ENCODE measurements around the gene SPDYA. TPM values are rescaled to one million over a fixed set of nuclear protein-coding genes. Genes with fewer than 3 reads are reported as not detected.

The SPDYA gene
- total RNA-seq, 4 donors from 2014 or later, result 0.26 to 2.3 (median 1.0) TPM

GRCh38 chr2:28824207-28824606 lies 13.6 kb downstream of the SPDYA start:
- H3K9me3 ChIP-seq, result no peaks in the 10 kb centered on the region
- 85% methylated on average over 2 of the region's 2 CpGs for WGBS
- no peak for DNase-seq (ENCODE audit: low spot score in 2 of 2)
- no peaks in the 10 kb centered on the region for H3K36me3 ChIP-seq
- H3K4me3 ChIP-seq, result no peak overlapping the region
- TF ChIP-seq POLR2AphosphoS5 (IDR thresholded peaks at IDR 0.05) (no peak), POLR2A (IDR thresholded peaks at IDR 0.05) (no peak), CTCF (IDR thresholded peaks at IDR 0.05) (no peak), EP300 (IDR thresholded peaks at IDR 0.05) (no peak)
- H3K27me3 ChIP-seq, result no peaks in the 10 kb centered on the region
- H3K4me1 ChIP-seq, result peaks cover 3% of the 10 kb centered on the region
- H3K27ac ChIP-seq, result no peak overlapping the region

GRCh38 chr2:28824870-28825269 lies 14.2 kb downstream of the SPDYA start:
- H3K36me3 ChIP-seq, result no peaks in the 10 kb centered on the region
- H3K4me1 ChIP-seq, result peaks cover 3% of the 10 kb centered on the region
- H3K27ac ChIP-seq, result no peak overlapping the region

GRCh38 chr2:28828382-28828781 lies 17.7 kb downstream of the SPDYA start:
- no peak for DNase-seq (ENCODE audit: low spot score in 2 of 2)
- no peaks in the 10 kb centered on the region for H3K36me3 ChIP-seq
- H3K27me3 ChIP-seq, result no peaks in the 10 kb centered on the region
- WGBS, result 86% methylated on average over 2 of the region's 2 CpGs
- H3K27ac ChIP-seq, result no peak overlapping the region
- no peaks in the 10 kb centered on the region for H3K9me3 ChIP-seq
- TF ChIP-seq CTCF (IDR thresholded peaks at IDR 0.05), result no peak
- TF ChIP-seq POLR2AphosphoS5 (IDR thresholded peaks at IDR 0.05), result no peak
- no peak overlapping the region for H3K4me3 ChIP-seq
- no peaks in the 10 kb centered on the region for H3K4me1 ChIP-seq

More at GRCh38 chr2:28824870-28825269, 14.2 kb downstream of the SPDYA start:
- Histone ChIP-seq H3K9me3 (no peaks in the 10 kb centered on the region), H3K4me3 (no peak overlapping the region), H3K27me3 (no peaks in the 10 kb centered on the region)
- TF ChIP-seq EP300 (IDR thresholded peaks at IDR 0.05), result no peak
- TF ChIP-seq POLR2AphosphoS5 (IDR thresholded peaks at IDR 0.05), result no peak
- no peak for TF ChIP-seq POLR2A (IDR thresholded peaks at IDR 0.05)
- no peak for TF ChIP-seq CTCF (IDR thresholded peaks at IDR 0.05)
- no peak for DNase-seq (ENCODE audit: low spot score in 2 of 2)

GRCh38 chr2:28833740-28834470 lies 23.3 kb downstream of the SPDYA start:
- no peak for DNase-seq (ENCODE audit: low spot score in 2 of 2)
- TF ChIP-seq CTCF (IDR thresholded peaks at IDR 0.05), result no peak
- TF ChIP-seq EP300 (IDR thresholded peaks at IDR 0.05), result no peak
- TF ChIP-seq POLR2AphosphoS5 (IDR thresholded peaks at IDR 0.05), result no peak
- no peak for TF ChIP-seq POLR2A (IDR thresholded peaks at IDR 0.05)
- Histone ChIP-seq H3K27ac (no peak overlapping the region), H3K4me1 (no peaks in the 10 kb centered on the region), H3K9me3 (no peaks in the 10 kb centered on the region), H3K27me3 (no peaks in the 10 kb centered on the region), H3K4me3 (no peak overlapping the region), H3K36me3 (no peaks in the 10 kb centered on the region)
- 91% methylated on average over 2 of the region's 2 CpGs for whole genome bisulfite sequencing

GRCh38 chr2:28835781-28836180 lies 25.1 kb downstream of the SPDYA start:
- Histone ChIP-seq H3K4me3 (no peak overlapping the region), H3K4me1 (no peaks in the 10 kb centered on the region), H3K27me3 (no peaks in the 10 kb centered on the region), H3K27ac (no peak overlapping the region), H3K9me3 (no peaks in the 10 kb centered on the region), H3K36me3 (no peaks in the 10 kb centered on the region)
- TF ChIP-seq EP300 (IDR thresholded peaks at IDR 0.05) (no peak), POLR2AphosphoS5 (IDR thresholded peaks at IDR 0.05) (no peak), CTCF (IDR thresholded peaks at IDR 0.05) (no peak), POLR2A (IDR thresholded peaks at IDR 0.05) (no peak)
- no peak for DNase-seq (ENCODE audit: low spot score in 2 of 2)
- 54% methylated on average over 2 of the region's 2 CpGs for WGBS

All from suprapubic skin (tissue), 4 donors.